ENCODE results near the gene ITCH.
"Not testable (repeated sequence)": the region's sequence is repeated elsewhere in the genome, so short reads cannot be mapped to it uniquely, and the experiment has no call there.

The ITCH gene

GRCh38 chr20:34344238-34344637 is 18.8 kb upstream of the ITCH start:
- DNase-seq: no peak

- DNase-seq: no peak
These were observed 17.7 kb upstream of the ITCH start for GRCh38 chr20:34345402-34345736.

- not testable (repeated sequence) for DNase-seq
These were observed 17.1 kb upstream of the ITCH start for GRCh38 chr20:34345839-34346532.

GRCh38 chr20:34346533-34346865 is 16.6 kb upstream of the ITCH start:
- DNase-seq: not testable (repeated sequence)

- DNase-seq: peak; percentile 47 to 67 (median 61)
These were observed 15.5 kb upstream of the ITCH start for GRCh38 chr20:34347571-34347970.

GRCh38 chr20:34350095-34350494 is 13.0 kb upstream of the ITCH start:
- DNase-seq: peak in 3 of 4 experiments; percentile 12 to 51 (median 51)

GRCh38 chr20:34353467-34353866 is 9.6 kb upstream of the ITCH start:
- not testable (repeated sequence) for DNase-seq

- no peak for DNase-seq
These were observed 7.6 kb upstream of the ITCH start for GRCh38 chr20:34355427-34355826.

GRCh38 chr20:34359729-34360128 is 3.3 kb upstream of the ITCH start:
- DNase-seq: not testable (repeated sequence)

- no peak for DNase-seq
These were observed 491 bp upstream of the ITCH start for GRCh38 chr20:34362502-34363061.

- DNase-seq: peak; percentile 46 to 75 (median 56)
These were observed 571 bp downstream of the ITCH start for GRCh38 chr20:34363465-34364222.

- DNase-seq: no peak
These were observed 1.1 kb downstream of the ITCH start for GRCh38 chr20:34364223-34364506.

- DNase-seq: peak; percentile 84 to 91 (median 86)
These were observed 2.7 kb downstream of the ITCH start for GRCh38 chr20:34365765-34366213.

GRCh38 chr20:34367155-34367554 is 4.1 kb downstream of the ITCH start:
- no peak for DNase-seq

GRCh38 chr20:34367911-34368310 is 4.8 kb downstream of the ITCH start:
- DNase-seq: not testable (repeated sequence)

GRCh38 chr20:34368547-34368946 is 5.5 kb downstream of the ITCH start:
- DNase-seq: no peak

- no peak for DNase-seq
These were observed 6.2 kb downstream of the ITCH start for GRCh38 chr20:34369265-34369664.

GRCh38 chr20:34370062-34370461 is 7.0 kb downstream of the ITCH start:
- DNase-seq: no peak

- DNase-seq: no peak
These were observed 10.4 kb downstream of the ITCH start for GRCh38 chr20:34373445-34373844.

- DNase-seq: no peak
These were observed 11.2 kb downstream of the ITCH start for GRCh38 chr20:34374209-34374760.

- no peak for DNase-seq
These were observed 12.9 kb downstream of the ITCH start for GRCh38 chr20:34375977-34376430.

- no peak for DNase-seq
These were observed 14.2 kb downstream of the ITCH start for GRCh38 chr20:34377072-34377847.

GRCh38 chr20:34382174-34382573 is 19.1 kb downstream of the ITCH start:
- no peak for DNase-seq
